ENCODE data around the gene LCT.

- TF ChIP-seq CTCF (conservative IDR thresholded peaks at IDR 0.05; ENCODE audit: low read depth, low read length) (no peak), SMC3 (IDR thresholded peaks at IDR 0.05; ENCODE audit: low read depth, low read length) (no peak), POLR2A (IDR thresholded peaks at IDR 0.05; ENCODE audit: low read depth, low read length) (no peak), FOS (IDR thresholded peaks at IDR 0.05; ENCODE audit: low read depth, low read length) (no peak), CEBPB (IDR thresholded peaks at IDR 0.05; ENCODE audit: low read depth, low read length) (no peak), CHD1 (IDR thresholded peaks at IDR 0.05; ENCODE audit: low read depth, low read length) (no peak), RFX5 (IDR thresholded peaks at IDR 0.05; ENCODE audit: low read depth, low read length) (no peak)
- TF ChIP-seq, protein P1, sequence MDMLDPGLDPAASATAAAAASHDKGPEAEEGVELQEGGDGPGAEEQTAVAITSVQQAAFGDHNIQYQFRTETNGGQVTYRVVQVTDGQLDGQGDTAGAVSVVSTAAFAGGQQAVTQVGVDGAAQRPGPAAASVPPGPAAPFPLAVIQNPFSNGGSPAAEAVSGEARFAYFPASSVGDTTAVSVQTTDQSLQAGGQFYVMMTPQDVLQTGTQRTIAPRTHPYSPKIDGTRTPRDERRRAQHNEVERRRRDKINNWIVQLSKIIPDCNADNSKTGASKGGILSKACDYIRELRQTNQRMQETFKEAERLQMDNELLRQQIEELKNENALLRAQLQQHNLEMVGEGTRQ (IDR thresholded peaks at IDR 0.05; ENCODE audit: low read depth, low read length), result no peak
Observed at GRCh38 chr2:135844301-135844895, 7.4 kb upstream of the LCT start.

Data from IMR-90 (cell line).